Stimulated activated naive B cell treated with anti-CD40 and anti-IgM and Interleukin-4, amounts not matched to agents 10 μg/mL and 1 μg/mL and 100 μg/mL, for 72 hours (primary cell): Measurements from ENCODE around the gene IFT81.
"Not testable (repeated sequence)": the region's sequence is repeated elsewhere in the genome, so short reads cannot be mapped to it uniquely, and the experiment has no call there.

Experiments used
- ATAC-seq, 2 donors: fragments of 150-1000 bp; cut with Tn5 transposase; replicated peaks; 2 replicates each; pipeline ENCODE4 v1.10.0; 2021; ENCODE audit warnings: moderate library complexity in 1 of 2
- DNase-seq: peaks from one replicate; pipeline ENCODE4 v3.0.0; 2021
- H3K27ac Mint-ChIP-seq: one replicate; pipeline ENCODE4 v1.8.0; 2022; ENCODE audit warnings: mild to moderate bottlenecking, mixed read lengths
- H3K27me3 Mint-ChIP-seq, 2 donors: one replicate each; pipeline ENCODE4 v1.8.0; 2022; ENCODE audit warnings: mixed read lengths in 2 of 2
- H3K36me3 Mint-ChIP-seq, 2 donors: one replicate each; pipeline ENCODE4 v1.8.0; 2022; ENCODE audit warnings: mixed read lengths in 2 of 2, mild to moderate bottlenecking in 1 of 2
- H3K4me1 Mint-ChIP-seq, 2 donors: one replicate each; pipeline ENCODE4 v1.8.0; 2022; ENCODE audit warnings: mixed read lengths in 2 of 2, mild to moderate bottlenecking in 1 of 2
- H3K4me3 Mint-ChIP-seq, 2 donors: one replicate each; pipeline ENCODE4 v1.8.0; 2022; ENCODE audit warnings: mild to moderate bottlenecking in 2 of 2, mixed read lengths in 2 of 2, moderate library complexity in 1 of 2
- H3K9me3 Mint-ChIP-seq, 2 donors: one replicate each; pipeline ENCODE4 v1.8.0; 2022; ENCODE audit warnings: mixed read lengths in 2 of 2, mild to moderate bottlenecking in 1 of 2

IFT81 gene, protein sequence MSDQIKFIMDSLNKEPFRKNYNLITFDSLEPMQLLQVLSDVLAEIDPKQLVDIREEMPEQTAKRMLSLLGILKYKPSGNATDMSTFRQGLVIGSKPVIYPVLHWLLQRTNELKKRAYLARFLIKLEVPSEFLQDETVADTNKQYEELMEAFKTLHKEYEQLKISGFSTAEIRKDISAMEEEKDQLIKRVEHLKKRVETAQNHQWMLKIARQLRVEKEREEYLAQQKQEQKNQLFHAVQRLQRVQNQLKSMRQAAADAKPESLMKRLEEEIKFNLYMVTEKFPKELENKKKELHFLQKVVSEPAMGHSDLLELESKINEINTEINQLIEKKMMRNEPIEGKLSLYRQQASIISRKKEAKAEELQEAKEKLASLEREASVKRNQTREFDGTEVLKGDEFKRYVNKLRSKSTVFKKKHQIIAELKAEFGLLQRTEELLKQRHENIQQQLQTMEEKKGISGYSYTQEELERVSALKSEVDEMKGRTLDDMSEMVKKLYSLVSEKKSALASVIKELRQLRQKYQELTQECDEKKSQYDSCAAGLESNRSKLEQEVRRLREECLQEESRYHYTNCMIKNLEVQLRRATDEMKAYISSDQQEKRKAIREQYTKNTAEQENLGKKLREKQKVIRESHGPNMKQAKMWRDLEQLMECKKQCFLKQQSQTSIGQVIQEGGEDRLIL

DNA sequence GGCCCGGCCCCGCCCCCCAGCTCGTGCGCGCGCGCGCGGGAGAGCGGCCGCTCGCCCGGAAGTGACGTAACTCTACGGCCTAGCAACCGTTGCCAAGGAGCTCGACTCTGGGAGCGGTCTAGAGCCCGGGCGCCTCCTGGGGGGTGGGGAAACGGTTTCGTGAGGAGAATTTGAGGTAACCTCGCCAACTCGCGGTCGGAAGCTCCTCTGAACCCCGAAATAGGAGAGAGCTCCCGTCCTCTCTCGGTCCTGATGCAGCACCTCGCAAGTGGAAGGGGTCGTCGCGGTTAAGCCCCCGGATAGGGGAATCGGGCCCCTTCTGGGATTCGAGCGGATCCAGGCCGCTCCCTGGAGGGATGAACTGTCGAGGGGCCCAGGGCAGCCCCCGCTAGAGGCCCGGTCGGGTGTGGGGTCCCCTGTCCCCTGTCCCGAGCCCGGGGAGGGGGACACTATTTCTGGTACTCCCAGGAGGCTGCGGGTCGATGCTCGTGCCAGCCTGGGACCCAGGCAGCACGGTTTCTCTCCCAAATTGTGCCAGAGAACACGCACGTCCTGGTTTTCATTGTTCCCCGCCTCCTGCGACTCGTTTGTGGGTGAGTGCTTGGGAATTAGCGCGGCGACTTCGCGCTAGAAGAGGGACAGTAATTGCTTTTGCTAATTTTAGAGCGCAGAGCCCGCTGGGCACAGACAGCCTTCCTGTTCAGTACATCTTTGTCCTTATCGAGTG is at the start of gene IFT81:
IFT81 (plus strand) TSS at position 89 of the 727 bp plus-strand sequence. CDS start 3,024 bp downstream, outside the sequence.
- Mint-ChIP-seq H3K36me3 (no peaks in the 10 kb centered on the region), H3K4me1 (peaks cover 0 to 5% of the 10 kb centered on the region in 2 donors), H3K27me3 (peaks cover 0 to 6% of the 10 kb centered on the region in 2 donors), H3K27ac (peak within 1 kb of the TSS; percentile 93), H3K9me3 (no peaks in the 10 kb centered on the region), H3K4me3 (peak within 1 kb of the TSS; percentile 90 to 93)
- ATAC-seq (peak; percentile 96), DNase-seq (peak; percentile 85)

DNA sequence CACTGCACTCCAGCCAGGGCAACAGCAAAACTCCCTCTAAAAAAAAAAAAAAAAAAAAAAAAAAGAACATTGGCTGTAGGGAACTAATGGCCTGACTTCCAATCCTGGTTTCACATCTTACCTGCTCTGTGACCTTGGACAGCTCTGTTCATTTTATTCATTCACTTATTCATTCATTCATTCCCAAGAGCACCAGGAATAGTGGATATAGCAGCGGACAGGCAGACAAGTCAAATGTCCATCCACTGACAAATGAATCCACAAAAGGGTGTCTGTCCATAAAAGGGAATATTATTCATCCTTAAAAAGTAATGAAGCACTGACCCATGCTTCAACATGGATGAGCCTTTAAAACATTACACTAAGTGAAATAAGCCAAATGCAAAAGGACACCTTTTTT is 48.3 kb upstream of the IFT81 start:
- no peak for ATAC-seq
- Mint-ChIP-seq H3K4me3 (no peak overlapping the region), H3K36me3 (peaks cover 7 to 11% of the 10 kb centered on the region in 2 donors), H3K27ac (no peak overlapping the region), H3K27me3 (no peaks in the 10 kb centered on the region), H3K9me3 (peaks cover 4 to 8% of the 10 kb centered on the region in 2 donors), H3K4me1 (peaks cover 22 to 66% of the 10 kb centered on the region in 2 donors)
- no peak for DNase-seq

DNA sequence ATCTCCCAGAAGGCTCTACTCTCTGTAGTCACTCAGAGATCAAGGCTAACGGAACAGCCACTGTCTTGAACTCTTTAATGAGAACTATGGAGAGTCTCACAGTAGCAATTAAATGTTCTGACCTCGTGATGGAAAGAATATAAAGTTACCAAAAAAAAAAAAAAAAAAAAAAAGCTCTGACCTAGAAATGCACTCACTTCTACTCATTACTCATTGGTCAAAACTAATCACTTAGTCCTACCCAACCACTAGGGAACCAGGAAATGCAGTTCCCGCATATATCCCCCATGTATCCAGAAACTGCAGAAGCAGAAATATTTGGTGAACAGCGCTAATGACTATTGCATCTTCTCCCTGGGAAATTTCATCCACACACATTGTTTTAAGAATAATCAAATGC is 46.4 kb upstream of the IFT81 start:
- H3K4me3 Mint-ChIP-seq = no peak overlapping the region
- peaks cover 4 to 8% of the 10 kb centered on the region in 2 donors for H3K9me3 Mint-ChIP-seq
- ATAC-seq = no peak
- no peaks in the 10 kb centered on the region for H3K27me3 Mint-ChIP-seq
- peaks cover 26 to 68% of the 10 kb centered on the region in 2 donors for H3K4me1 Mint-ChIP-seq
- H3K36me3 Mint-ChIP-seq = peaks cover 7 to 11% of the 10 kb centered on the region in 2 donors
- H3K27ac Mint-ChIP-seq = peak overlapping the region; percentile 44
- no peak for DNase-seq

DNA sequence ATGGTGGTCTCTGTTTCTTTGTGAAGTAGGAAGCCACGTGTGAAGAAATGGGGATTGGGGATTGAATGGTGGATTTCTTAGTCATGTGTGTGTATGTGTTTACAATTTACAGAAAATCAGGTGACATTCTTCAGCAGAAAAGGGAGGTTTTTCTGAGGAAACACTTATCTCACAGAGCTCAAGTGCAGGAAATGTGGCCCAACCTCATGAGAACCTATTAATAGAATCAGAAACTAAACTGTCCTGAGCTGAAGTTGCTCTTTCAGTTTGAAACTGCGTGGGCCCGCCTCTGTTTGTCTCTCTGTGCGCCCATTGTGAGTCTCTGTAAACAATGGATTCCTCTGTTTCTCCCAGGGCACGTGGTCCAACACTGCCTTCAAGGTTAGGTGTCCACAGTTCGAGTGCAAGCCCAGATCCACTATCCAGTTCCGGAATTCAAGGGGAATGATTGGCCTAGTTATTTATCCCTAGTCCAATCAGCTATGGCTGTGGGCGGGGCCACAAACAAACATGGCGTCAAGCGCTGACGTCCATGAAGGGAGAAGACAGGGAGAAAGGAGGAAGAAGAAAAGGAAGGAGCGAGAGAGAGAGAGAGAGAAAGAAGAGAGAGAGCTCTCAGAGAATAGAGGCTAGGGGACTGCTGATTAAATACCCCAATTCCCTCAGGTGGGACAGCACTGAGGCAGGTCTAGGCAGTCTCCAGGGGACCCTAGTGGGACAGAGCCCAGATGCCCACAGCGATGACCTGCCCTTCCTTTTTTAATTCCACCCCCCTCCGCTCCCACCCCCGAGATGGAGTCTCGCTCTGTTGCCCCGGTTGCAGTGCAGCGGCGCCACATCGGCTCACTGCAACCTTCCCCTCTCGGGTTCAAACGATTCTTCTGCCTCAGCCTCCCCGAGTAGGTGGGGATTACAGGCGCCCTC is 44.4 kb upstream of the IFT81 start:
- ATAC-seq = peak; percentile 94 to 95
- H3K4me3 Mint-ChIP-seq = peak overlapping the region; percentile 73
- no peaks in the 10 kb centered on the region for H3K27me3 Mint-ChIP-seq
- peaks cover 4 to 8% of the 10 kb centered on the region in 2 donors for H3K9me3 Mint-ChIP-seq
- DNase-seq = peak; percentile 75
- H3K36me3 Mint-ChIP-seq = peaks cover 7 to 11% of the 10 kb centered on the region in 2 donors
- peaks cover 18 to 54% of the 10 kb centered on the region in 2 donors for H3K4me1 Mint-ChIP-seq
- peak overlapping the region; percentile 93 for H3K27ac Mint-ChIP-seq

DNA sequence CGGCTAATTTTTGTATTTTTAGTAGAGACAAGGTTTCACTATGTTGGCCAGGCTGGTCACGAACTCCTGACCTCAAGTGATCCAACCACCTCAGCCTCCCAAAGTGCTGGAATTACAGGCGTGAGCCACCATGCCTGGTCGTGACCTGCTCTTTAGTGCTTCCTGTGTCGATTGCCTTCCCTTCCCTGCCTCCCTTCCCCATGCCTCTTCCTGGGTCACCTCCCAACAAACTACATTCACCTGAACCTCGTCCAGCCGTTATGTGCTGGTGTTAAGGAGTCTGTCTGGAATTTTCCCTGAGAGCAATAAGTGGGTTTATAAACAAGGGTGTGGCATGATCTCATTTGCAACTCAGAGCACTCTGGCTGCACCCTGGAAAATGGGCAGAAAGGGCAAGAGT is 43.7 kb upstream of the IFT81 start:
- H3K9me3 Mint-ChIP-seq = peaks cover 4 to 8% of the 10 kb centered on the region in 2 donors
- H3K27ac Mint-ChIP-seq = peak overlapping the region; percentile 74

DNA sequence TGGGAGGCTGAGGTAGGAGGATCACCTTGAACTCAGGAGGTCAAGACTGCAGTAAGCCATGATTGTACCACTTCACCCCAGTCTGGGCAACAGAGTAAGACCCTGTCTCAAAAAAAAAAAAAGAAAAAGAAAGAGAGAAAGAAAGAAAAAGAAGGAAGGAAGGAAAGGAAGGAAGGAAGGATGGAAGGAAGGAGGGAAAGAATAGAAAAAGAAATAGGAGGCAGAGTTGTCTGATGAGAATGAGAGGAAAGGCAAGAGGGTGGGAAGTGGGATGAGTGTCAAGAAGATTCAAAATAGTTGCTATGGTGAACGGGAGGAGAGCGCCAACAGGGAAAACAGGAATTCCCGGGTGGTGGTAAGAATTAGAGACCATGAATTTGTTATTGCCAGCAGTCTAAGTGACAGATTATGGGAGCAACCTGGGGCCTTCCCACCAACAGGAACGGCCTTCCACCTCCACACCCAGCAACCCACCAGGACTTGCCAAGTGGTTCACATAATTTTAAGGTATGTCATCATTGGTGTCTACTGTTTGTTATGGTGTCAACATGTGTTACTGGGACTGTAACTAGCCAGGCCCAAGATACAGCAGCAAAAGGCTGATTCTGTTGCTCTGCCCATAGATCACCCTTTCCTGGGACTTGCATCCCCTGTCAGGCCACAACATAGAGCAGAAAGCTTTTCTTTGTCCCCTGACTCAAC is 39.7 kb upstream of the IFT81 start:
- Mint-ChIP-seq H3K9me3 (peaks cover 4 to 5% of the 10 kb centered on the region in 2 donors), H3K27ac (peak overlapping the region; percentile 4), H3K27me3 (peaks cover 0 to 11% of the 10 kb centered on the region in 2 donors), H3K4me3 (no peak overlapping the region), H3K36me3 (peaks cover 7% of the 10 kb centered on the region in 2 donors), H3K4me1 (peaks cover 15 to 52% of the 10 kb centered on the region in 2 donors)
- DNase-seq (no peak), ATAC-seq (no peak)

More for the DNA sequence above, 43.7 kb upstream of the IFT81 start:
- Mint-ChIP-seq H3K4me1 (peaks cover 18 to 54% of the 10 kb centered on the region in 2 donors), H3K4me3 (peak overlapping the region; percentile 10 to 15), H3K27me3 (no peaks in the 10 kb centered on the region), H3K36me3 (peaks cover 7 to 11% of the 10 kb centered on the region in 2 donors)
- ATAC-seq = no peak
- DNase-seq = no peak

DNA sequence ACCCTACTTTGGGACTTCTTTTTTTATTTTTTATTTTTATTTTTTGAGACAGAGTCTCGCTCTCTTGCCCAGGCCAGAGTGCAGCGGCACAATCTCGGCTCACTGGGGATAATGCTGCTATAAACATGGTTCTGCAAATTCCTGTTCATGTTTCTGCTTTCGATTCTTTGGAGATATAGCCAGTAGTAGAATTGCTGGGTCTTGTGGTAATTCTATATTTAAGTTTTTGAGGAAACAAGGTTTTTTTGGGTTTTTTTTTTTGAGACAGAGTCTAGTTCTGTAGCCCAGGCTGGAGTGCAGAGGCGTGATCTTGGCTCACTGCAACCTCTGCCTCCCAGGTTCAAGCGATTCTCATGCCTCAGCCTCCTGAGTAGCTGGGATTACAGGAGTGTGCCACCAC is 35.9 kb upstream of the IFT81 start:
- peaks cover 6 to 18% of the 10 kb centered on the region in 2 donors for H3K27me3 Mint-ChIP-seq
- not testable (repeated sequence) for ATAC-seq, H3K9me3 Mint-ChIP-seq, H3K27ac Mint-ChIP-seq, H3K36me3 Mint-ChIP-seq, DNase-seq, H3K4me3 Mint-ChIP-seq
- peaks cover 2 to 22% of the 10 kb centered on the region in 2 donors for H3K4me1 Mint-ChIP-seq

DNA sequence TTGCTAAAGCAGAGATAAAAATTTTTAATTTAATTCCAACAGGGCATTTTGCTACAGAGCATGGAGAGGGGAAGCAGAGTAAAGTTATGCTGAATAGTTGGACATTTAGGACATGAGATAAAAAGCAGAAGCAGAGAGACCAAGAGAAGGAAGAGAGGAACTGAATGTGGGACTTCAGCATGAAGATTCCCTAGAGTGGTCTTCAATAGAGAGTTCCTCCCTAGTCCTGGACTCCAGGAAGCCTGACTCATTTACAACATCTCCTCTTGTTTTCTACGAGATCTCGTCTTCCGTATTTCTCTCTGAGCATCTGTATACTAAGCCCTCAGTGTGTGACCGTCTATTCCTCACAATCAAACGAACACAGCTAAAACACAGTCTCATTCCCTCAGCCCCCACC is 35.2 kb upstream of the IFT81 start:
- Mint-ChIP-seq H3K27me3 (peaks cover 8 to 18% of the 10 kb centered on the region in 2 donors), H3K4me1 (peaks cover 2 to 22% of the 10 kb centered on the region in 2 donors), H3K36me3 (no peaks in the 10 kb centered on the region), H3K9me3 (no peaks in the 10 kb centered on the region), H3K4me3 (no peak overlapping the region), H3K27ac (no peak overlapping the region)
- DNase-seq (no peak), ATAC-seq (no peak)

DNA sequence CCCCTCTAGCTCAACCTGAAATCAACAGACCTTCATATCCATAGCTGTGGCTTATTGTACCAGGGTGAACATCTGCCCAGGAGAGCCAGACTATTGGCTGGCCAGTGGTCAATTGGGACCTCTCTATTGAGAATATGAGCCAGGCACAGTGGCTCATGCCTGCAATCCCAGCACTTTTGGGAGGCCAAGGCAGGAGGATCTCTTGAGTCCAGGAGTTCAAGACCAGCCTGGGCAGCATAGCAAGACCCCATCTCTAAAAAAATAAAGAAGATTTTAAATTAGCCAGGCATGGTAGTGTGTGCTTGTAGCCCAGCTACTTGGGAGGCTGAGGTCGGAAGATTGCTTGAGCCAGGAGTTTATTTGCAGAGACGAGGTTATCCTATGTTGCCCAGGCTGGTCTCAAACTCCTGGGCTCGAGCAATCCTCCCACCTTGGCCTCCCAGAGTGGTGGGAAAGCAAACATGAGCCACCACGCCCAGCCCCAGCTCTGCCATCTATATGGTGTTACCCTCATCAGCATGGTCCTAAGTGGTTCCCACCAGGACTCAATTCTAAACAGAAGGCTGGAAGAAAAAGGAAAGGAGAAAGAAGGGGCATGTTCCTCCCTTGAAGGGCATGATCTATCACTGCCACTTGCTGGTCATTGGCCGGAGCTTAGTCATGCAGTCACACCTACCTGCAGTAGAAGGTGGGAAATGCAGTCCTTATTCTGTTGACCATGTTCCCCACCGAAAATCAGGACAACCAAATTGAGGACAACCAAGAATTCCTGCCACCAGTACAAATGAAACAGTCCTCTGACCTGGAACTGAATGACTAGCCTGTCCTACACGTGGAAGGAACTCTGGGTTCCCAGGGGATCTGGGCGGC is 33.7 kb upstream of the IFT81 start:
- Mint-ChIP-seq H3K9me3 (no peaks in the 10 kb centered on the region), H3K4me3 (no peak overlapping the region), H3K36me3 (no peaks in the 10 kb centered on the region), H3K4me1 (peaks cover 2 to 22% of the 10 kb centered on the region in 2 donors), H3K27ac (no peak overlapping the region), H3K27me3 (peaks cover 8 to 17% of the 10 kb centered on the region in 2 donors)
- DNase-seq (no peak), ATAC-seq (no peak)

DNA sequence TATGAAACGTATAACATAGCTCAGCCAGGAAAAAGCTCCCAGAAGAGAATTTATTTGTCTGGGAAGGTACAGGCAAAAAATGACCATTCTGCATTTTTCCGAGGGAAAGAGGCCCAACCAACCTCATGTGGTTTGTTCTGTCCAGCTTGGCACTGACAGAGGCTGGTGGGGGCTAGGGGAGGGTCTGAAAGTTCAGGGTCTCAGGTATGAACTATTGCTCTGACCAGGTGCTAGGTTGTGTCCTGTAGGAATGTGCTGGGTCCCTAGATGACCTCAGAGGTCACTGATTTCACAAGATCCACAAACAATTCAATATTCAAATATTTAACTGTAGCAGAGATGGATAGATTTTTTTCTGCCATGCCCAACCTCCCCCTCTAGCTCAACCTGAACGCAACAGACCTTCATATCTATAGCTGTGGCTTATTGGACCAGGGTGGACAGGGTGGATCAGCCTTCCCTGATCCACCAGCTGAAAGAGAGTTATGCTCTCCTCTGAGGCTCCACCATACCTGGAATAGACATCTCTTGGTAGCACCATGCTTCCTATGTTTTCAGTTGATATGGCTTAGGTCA is 32.9 kb upstream of the IFT81 start:
- no peak for ATAC-seq
- Mint-ChIP-seq H3K36me3 (no peaks in the 10 kb centered on the region), H3K4me1 (peaks cover 2 to 22% of the 10 kb centered on the region in 2 donors), H3K4me3 (no peak overlapping the region), H3K9me3 (no peaks in the 10 kb centered on the region), H3K27ac (no peak overlapping the region), H3K27me3 (peaks cover 8 to 11% of the 10 kb centered on the region in 2 donors)
- no peak for DNase-seq

DNA sequence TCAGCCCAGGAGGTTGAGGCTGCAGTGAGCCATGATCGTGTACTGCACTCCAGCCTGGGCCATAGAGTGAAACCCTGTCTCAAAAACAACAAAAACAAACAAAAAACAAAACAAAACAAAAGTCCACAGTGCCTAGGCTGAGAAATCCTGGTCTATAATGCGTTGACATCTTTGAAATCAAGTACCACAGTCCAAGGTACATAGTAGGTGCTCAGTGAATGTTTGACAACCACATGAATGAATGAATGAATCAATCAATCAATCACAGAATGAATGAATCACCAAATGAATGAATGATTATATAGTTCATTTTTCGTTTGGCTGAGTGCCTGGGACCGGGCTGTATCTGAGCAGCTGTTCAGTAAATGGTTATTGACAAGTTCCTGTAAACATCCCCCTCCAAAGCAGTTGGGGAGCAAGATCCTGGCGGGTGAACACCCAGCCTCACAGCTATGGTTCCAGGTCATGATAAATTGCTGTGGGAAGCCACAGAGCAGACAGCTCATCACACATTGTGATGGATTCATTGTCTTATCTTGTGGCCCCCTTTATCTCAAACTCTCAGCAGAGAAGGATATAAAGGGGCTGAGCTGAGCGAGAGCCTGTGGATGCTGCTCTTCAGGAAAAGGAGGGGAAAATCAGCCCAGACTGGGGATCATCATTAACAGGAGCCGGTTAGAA is 30.4 kb upstream of the IFT81 start:
- Mint-ChIP-seq H3K27ac (no peak overlapping the region), H3K4me3 (no peak overlapping the region), H3K36me3 (no peaks in the 10 kb centered on the region), H3K27me3 (peaks cover 7 to 8% of the 10 kb centered on the region in 2 donors), H3K9me3 (no peaks in the 10 kb centered on the region), H3K4me1 (peaks cover 0 to 16% of the 10 kb centered on the region in 2 donors)
- DNase-seq (no peak), ATAC-seq (no peak)
